DND-41 (cell line): Measurements from ENCODE around the gene ZKSCAN3.

Source experiments
- EZH2 ChIP-seq: IDR thresholded peaks from 3 replicates; pipeline ENCODE4 v1.6.1; 2012; ENCODE audit warnings: borderline replicate concordance, low read depth, mild to moderate bottlenecking, moderate library complexity, low read length, inconsistent platforms; ENCODE audit not compliant: severe bottlenecking
- TF ChIP-seq, protein P1 (sequence below): IDR thresholded peaks from 2 replicates; pipeline ENCODE4 v1.5.1; 2012; ENCODE audit warnings: borderline replicate concordance, low read length, moderate library complexity, mild to moderate bottlenecking; ENCODE audit not compliant: poor library complexity, severe bottlenecking; ENCODE audit errors: extremely low read depth

DNA sequence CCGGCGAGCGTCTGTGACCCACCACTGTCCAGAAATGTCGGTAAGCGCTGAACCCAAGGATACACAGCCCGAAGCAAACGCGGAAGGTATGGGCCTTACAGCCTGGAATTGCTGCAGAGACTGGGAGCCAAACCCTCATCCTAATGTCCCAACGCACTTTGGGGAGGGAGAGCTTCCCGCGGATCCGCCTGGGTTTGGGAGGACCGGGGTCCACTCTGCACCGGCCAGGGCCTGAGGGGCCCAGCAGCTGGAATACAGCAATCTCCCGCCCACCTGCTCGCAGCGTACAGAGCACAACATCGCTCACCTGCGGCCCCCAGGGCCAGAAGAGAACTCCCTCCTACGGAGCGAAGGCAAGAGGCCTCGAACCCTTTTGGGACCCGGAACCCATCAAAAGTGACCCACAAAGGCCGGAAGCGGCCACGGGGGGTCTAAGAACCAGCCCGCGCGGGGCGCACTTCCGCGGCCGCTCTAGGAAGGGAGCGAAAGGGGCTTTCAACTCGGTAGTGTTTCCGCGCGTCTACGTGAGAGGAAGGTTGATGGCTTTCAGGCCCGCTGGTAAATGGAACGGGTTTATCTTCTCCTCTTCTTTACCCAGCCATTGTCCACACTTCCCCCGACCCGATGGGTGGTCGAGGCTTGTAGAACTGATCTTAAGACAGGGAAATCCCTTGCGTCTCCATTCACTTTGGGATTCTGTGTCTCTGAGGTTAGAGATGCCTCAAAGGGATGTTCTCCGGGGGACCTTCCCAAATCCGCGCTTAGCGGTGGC lies 49.8 kb downstream of the ZKSCAN3 start, which contains the start of gene ZSCAN12:
- TF ChIP-seq, protein P1, sequence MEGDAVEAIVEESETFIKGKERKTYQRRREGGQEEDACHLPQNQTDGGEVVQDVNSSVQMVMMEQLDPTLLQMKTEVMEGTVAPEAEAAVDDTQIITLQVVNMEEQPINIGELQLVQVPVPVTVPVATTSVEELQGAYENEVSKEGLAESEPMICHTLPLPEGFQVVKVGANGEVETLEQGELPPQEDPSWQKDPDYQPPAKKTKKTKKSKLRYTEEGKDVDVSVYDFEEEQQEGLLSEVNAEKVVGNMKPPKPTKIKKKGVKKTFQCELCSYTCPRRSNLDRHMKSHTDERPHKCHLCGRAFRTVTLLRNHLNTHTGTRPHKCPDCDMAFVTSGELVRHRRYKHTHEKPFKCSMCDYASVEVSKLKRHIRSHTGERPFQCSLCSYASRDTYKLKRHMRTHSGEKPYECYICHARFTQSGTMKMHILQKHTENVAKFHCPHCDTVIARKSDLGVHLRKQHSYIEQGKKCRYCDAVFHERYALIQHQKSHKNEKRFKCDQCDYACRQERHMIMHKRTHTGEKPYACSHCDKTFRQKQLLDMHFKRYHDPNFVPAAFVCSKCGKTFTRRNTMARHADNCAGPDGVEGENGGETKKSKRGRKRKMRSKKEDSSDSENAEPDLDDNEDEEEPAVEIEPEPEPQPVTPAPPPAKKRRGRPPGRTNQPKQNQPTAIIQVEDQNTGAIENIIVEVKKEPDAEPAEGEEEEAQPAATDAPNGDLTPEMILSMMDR = peak; percentile 80
- TF ChIP-seq EZH2 = no peak
